T-helper 9 cell (primary cell): Measurements from ENCODE around the gene APOL6.
"Not testable (repeated sequence)": the region's sequence is repeated elsewhere in the genome, so short reads cannot be mapped to it uniquely, and the experiment has no call there.

Source experiments
- DNase-seq: peaks from one replicate; pipeline ENCODE4 v3.0.0-alpha.2; 2020

Gene APOL6

DNA sequence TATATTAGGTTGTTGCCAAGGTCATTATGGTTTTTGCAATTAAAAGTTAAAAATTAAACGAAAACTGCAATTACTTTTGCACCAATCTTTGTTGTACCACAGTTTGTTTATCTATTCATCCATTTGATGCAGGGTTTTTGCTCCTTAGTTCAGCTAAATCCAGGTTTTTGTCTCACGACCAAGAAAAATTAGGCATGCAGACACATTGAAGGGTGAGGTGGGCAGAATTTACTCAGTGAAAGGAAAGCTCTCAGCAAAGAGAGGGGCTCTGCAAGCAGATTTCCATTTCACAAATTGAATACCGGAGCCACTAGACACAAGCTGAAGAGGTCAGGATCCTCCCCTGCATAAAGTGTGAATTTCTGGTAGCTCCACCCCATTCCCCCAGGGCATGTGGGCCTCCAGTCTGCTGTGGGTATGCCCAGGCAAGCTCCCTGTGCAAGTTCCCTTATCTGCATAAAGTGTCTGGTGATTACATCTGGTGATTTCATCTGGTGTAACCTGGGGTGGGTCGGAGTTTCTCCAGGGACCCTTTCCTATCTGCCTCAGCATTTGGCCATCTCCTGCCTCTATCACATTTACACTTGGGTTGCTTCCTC is 33.3 kb downstream of the APOL6 start:
- DNase-seq = no peak

DNA sequence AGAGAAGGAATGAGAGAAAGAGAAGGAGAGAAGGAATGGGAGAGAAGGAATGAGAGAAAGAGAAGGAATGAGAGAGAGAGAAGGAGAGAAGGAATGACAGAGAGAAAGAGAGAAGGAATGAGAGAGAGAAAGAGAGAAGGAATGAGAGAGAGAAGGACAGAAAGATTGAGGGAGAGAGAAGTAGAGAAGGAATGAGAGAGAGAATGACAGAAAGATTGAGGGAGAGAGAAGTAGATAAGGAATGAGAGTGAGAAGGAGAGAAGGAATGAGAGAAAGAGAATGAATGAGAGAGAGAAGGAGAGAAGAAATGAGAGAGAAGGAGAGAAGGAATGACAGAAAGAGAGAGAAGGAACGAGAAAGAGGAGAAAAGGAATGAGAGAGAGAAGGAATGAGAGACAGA is 35.3 kb downstream of the APOL6 start:
- DNase-seq = no peak

DNA sequence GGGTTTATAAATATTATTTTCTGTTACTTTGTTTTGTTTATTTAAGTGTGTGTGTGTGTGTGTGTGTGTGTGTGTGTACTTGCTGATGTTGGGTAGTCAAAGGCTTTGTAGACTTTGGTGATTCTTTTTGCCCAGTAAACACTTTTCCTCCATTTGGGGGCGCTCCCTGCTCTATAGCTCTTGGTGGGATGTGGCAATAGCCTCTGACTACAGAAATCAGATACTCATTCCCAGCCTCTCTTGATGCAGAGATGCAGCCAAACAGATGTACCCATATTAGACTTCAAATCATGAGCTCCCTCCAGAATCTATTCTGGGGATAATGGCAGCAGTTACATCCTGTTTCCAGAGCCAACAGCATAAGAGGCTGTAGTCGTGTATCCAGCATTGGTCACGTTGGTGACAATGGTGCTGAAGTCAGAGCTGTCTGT is 36.0 kb downstream of the APOL6 start:
- no peak for DNase-seq

DNA sequence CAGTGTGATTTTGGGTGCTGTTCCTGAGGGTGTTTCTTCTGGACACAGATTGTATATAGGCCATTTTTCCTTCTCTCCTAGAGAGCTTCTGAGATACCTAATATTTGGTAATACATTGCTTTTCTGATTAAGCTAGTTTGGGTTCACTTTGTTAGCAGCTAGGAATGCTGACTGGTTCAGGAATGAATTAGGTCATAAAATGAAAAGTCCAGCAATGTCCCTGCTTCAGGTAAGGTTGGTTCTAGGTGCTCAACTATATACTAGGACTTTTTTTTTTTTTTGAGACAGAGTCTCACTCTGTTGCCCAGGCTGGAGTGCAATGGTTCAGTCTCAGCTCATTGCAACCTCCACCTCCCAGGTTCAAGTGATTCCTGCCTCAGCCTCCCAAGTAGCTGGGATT is 36.5 kb downstream of the APOL6 start:
- DNase-seq = no peak

- no peak for DNase-seq
Observed at GRCh38 chr22:35685731-35686130, 37.5 kb downstream of the APOL6 start.

DNA sequence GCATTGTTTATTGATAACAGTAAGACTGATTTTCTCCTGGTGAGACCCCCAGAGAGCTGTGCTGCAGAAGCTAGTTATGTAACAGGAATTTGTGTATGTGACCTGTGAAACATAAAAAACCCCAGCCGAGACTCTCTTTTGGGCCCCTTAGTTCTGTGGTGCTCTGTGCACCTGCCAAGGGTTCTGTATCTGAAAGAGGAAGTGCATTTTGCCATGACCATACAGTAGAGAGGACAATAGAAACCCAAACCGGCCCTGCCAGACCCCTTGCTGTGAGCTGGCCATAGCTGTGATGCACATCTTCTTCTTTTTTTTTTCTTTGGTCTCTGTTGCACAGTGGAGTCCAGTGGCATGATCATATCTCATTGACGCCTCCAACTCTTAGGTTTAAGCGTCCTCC is 38.1 kb downstream of the APOL6 start:
- no peak for DNase-seq

- no peak for DNase-seq
Observed at GRCh38 chr22:35687461-35687860, 39.2 kb downstream of the APOL6 start.

DNA sequence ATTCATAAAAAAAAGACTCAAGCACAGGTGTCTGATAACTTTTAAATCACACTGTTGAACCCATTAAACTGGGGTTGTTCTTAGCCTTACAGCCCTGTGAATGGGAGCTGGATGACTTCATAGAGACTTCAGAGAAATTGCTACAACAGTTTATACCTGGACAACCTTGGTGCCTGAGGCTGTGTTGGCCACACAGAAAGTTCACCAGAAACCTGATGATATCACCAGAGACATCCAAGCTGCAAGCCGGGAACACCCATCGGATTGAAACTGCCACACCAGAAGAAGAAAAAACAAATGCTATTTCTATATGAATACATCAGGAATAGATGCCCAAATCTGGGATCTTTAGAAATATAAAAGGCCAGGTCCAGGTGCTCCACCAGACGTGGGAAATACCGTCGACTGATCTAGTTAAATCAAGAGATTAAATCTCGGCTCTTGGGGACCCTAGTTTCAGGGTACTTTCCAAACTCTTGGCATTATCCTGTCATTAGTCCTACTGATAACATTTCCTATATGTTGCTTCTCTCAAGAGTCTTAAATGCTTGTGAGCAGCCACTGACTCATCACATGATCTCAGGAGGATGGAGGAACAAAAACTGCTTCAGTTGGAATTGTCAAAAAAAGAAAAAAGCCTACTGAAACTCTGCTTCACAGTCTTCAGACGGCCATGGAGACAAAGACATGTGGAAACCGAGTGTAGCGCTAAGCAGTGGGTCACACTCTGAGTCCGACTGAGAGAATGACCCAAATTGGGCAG is 40.8 kb downstream of the APOL6 start:
- DNase-seq = no peak

- DNase-seq = no peak
Observed at GRCh38 chr22:35690001-35690400, 41.8 kb downstream of the APOL6 start.

GRCh38 chr22:35695202-35695601 is 47.0 kb downstream of the APOL6 start:
- DNase-seq = no peak

GRCh38 chr22:35697142-35697541 is 48.9 kb downstream of the APOL6 start:
- DNase-seq = no peak

GRCh38 chr22:35699852-35700251 is 51.6 kb downstream of the APOL6 start:
- DNase-seq = not testable (repeated sequence)

DNA sequence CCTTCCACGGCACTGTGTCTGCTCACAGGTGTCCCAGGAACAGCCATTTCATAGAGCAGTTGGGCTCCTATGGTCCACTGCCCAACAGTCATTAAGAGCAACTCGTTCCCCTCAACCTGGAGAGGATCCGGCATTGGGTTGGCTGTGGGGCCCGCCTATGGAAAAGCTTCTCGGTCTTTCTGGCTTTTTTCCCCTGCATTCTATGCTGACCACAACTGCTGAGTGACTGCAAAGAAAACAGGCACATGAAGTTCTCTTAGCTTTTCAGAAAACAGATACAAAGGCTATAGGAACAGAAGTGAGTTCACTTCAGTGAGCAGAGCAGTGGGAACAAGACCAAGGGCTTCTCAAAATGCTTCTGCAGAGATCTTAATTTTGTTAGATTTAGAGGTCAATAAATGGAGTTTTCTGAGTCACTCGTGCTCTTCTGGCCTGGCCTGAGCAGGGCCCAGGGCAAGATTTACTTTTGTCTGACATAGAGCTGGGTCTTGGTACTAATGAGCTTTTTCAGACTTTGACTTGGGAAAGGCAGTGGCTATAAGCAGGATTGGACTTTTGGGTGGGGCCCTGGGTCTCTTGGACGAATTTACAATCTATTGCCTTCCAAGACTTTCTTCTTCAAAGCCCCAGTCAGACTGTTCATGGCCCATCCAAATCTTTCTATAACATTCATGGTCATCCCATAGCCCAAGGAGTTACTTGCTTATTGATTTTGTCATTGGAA is 55.8 kb downstream of the APOL6 start:
- no peak for DNase-seq

DNA sequence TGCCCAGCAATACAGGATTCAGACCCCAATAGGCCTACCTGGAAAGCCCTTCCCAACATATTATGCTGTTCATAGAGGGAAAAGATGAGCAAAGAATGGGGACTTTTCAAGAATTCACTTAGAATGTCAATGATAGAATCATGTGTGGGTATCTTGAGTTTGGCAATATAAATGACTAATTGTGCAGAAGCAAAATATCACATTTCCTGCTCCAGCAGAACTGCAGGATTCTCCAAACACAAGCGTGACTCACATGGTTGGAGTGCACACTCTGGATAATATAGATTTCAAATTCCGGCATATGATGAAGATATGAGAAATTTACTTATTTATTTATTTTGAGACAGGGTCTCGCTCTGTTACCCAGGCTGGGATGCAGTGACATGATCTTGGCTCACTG is 56.9 kb downstream of the APOL6 start:
- DNase-seq = no peak

GRCh38 chr22:35708453-35708852 is 60.2 kb downstream of the APOL6 start:
- no peak for DNase-seq

- DNase-seq = no peak
Observed at GRCh38 chr22:35708917-35709316, 60.7 kb downstream of the APOL6 start.

DNA sequence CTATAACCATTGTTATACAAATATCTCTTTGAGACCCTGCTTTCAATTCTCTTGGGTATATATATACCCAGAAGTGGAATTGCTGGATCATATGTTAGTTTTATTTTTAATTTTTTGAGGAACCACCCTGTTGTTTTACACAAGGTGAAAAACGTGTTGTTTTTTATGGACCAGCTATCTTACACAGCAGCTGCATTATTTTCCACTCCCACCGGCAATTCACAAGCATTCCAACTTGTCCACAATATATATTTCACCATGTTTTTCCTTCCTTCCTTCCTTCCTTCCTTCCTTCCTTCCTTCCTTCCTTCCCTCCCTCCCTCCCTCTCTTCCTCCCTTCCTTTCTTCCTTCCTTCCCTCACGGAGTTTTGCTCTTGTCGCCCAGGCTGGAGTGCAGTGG is 63.1 kb downstream of the APOL6 start:
- DNase-seq = no peak

GRCh38 chr22:35712672-35713071 is 64.4 kb downstream of the APOL6 start:
- DNase-seq = no peak

DNA sequence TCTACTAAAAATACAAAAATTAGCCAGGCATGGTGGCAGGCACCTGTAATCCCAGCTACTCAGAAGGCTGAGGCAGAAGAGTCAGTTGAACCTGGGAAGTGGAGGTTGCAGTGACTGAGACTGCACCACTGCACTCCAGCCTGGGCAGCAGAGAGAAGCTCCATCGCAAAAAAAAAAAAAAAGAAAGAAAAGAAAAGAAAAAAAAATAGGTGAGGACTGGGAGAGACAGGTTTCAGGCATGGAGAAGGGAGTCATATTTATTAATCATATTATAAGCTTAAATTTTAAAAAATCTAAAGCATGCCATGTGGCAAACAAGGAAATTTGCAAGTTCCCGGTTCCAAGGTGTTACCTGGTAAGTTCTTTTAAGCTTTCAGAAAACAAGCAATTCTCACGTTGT is 69.3 kb downstream of the APOL6 start, which contains the start of gene APOL5:
Gene APOL5, plus strand, starts transcription at position 301 of the 400 bp plus-strand sequence. Its CDS starts 0 bp downstream, at position 301.
- DNase-seq = no peak
